ENCODE results near the gene GABRQ. TPM values are rescaled to one million over a fixed set of nuclear protein-coding genes. Genes with fewer than 3 reads are reported as not detected.

Gene GABRQ
- total RNA-seq, 1 experiment from 2014 or later: not detected

DNA sequence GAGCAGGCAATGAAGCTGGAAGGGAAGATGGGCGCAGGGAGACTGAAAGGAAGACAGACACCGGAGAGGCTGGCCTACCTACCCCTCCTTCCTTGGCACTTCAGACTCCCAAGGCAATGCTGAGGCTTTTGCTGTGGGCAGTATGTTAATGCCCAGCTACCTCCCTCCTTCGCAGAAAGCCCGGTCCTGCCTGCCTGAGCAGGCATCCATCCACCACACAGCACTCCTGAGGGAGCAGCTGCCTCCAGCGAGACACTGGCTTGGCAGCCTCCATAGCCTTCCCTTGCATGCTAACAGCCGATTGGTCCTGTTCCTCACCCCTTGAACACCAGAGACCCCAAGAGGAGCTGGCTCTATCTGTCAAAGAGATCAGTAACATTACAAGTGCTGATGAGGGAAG, 14.4 kb downstream of the GABRQ start:
- Mint-ChIP-seq H3K27ac (ENCODE audit: unreplicated experiment) (no peak overlapping the region), H3K4me1 (ENCODE audit: low read depth, unreplicated experiment) (no peaks in the 10 kb centered on the region), H3K36me3 (ENCODE audit: insufficient read depth, unreplicated experiment) (peaks cover 3% of the 10 kb centered on the region), H3K9me3 (ENCODE audit: low read depth, unreplicated experiment) (no peaks in the 10 kb centered on the region), H3K4me3 (ENCODE audit: low read depth, unreplicated experiment) (no peak overlapping the region), H3K27me3 (ENCODE audit: unreplicated experiment) (peaks cover 97% of the 10 kb centered on the region)
- CTCF ChIA-PET: no interaction called here
- BruUV-seq (replicated peaks): no TSS peak
- intact Hi-C loops (cut with micrococcal nuclease; ENCODE audit: unreplicated experiment): no loop called here
- no peak for DNase-seq
- TF ChIP-seq, protein P1, sequence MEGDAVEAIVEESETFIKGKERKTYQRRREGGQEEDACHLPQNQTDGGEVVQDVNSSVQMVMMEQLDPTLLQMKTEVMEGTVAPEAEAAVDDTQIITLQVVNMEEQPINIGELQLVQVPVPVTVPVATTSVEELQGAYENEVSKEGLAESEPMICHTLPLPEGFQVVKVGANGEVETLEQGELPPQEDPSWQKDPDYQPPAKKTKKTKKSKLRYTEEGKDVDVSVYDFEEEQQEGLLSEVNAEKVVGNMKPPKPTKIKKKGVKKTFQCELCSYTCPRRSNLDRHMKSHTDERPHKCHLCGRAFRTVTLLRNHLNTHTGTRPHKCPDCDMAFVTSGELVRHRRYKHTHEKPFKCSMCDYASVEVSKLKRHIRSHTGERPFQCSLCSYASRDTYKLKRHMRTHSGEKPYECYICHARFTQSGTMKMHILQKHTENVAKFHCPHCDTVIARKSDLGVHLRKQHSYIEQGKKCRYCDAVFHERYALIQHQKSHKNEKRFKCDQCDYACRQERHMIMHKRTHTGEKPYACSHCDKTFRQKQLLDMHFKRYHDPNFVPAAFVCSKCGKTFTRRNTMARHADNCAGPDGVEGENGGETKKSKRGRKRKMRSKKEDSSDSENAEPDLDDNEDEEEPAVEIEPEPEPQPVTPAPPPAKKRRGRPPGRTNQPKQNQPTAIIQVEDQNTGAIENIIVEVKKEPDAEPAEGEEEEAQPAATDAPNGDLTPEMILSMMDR (IDR thresholded peaks at IDR 0.05; ENCODE audit: unreplicated experiment): no peak

DNA sequence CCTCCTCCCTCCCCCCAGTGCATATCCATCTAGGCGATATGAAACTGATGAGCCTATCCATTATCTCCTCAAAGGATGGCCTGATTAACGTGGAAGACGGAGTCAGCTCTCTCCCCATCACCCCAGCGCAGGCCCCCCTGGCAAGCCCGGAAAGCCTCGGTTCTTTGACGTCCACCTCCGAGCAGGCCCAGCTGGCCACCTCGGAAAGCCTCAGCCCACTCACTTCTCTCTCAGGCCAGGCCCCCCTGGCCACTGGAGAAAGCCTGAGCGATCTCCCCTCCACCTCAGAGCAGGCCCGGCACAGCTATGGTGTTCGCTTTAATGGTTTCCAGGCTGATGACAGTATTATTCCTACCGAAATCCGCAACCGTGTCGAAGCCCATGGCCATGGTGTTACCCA, 14.8 kb downstream of the GABRQ start:
- Mint-ChIP-seq H3K4me3 (ENCODE audit: low read depth, unreplicated experiment) (no peak overlapping the region), H3K27me3 (ENCODE audit: unreplicated experiment) (peaks cover 97% of the 10 kb centered on the region), H3K36me3 (ENCODE audit: insufficient read depth, unreplicated experiment) (peaks cover 3% of the 10 kb centered on the region), H3K9me3 (ENCODE audit: low read depth, unreplicated experiment) (no peaks in the 10 kb centered on the region), H3K27ac (ENCODE audit: unreplicated experiment) (no peak overlapping the region), H3K4me1 (ENCODE audit: low read depth, unreplicated experiment) (no peaks in the 10 kb centered on the region)
- no TSS peak for BruUV-seq (replicated peaks)
- intact Hi-C loops (cut with micrococcal nuclease; ENCODE audit: unreplicated experiment): no loop called here
- TF ChIP-seq, protein P1 (IDR thresholded peaks at IDR 0.05; ENCODE audit: unreplicated experiment): no peak
- no peak for DNase-seq
- CTCF ChIA-PET: no interaction called here

DNA sequence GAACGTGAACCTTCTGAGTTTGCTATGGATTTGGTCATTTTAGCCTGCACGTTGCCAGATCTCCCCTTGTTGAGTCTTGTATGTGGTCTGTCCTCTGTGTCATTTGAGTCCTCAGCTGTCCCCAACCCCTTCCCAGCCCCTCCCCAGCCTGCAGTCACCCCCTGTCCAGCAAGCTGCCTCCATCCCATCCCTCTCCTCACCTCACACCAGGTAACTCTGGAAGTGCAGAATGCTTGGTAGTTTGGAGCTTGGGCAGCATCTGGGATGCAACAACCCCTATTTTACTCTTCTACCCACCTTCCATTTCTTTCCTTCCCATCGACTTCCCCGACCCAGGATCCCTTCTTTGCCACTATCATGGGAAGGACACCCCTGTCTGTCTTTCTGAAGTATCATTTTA, 18.4 kb downstream of the GABRQ start:
- CTCF ChIA-PET: no interaction called here
- DNase-seq: no peak
- Mint-ChIP-seq H3K36me3 (ENCODE audit: insufficient read depth, unreplicated experiment) (peaks cover 3% of the 10 kb centered on the region), H3K4me1 (ENCODE audit: low read depth, unreplicated experiment) (no peaks in the 10 kb centered on the region), H3K27me3 (ENCODE audit: unreplicated experiment) (peaks cover 88% of the 10 kb centered on the region), H3K27ac (ENCODE audit: unreplicated experiment) (no peak overlapping the region), H3K4me3 (ENCODE audit: low read depth, unreplicated experiment) (no peak overlapping the region), H3K9me3 (ENCODE audit: low read depth, unreplicated experiment) (no peaks in the 10 kb centered on the region)
- intact Hi-C loops (cut with micrococcal nuclease; ENCODE audit: unreplicated experiment): no loop called here
- TF ChIP-seq, protein P1 (IDR thresholded peaks at IDR 0.05; ENCODE audit: unreplicated experiment): no peak
- BruUV-seq (replicated peaks): no TSS peak

DNA sequence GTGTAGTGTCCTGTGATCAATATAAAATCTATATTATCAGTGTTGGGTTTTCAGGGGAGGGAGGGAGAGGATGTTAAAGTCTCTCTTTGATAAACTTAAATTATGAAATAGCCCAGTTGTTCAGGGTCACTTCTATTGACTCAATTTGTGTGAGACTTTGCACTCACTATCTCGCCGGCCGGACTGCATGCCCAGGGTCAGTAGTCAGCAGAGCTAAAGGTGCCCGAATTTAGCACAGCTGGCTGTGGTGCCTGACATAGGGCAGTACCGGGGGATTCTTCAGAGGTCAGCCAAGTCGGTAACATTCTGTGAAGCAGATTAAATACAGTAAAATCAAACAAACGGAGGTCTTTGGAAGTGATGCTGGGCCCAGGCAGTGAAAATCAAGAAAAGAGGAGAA, 19.2 kb downstream of the GABRQ start:
- peaks cover 2% of the 10 kb centered on the region for H3K36me3 Mint-ChIP-seq (ENCODE audit: insufficient read depth, unreplicated experiment)
- BruUV-seq (replicated peaks): no TSS peak
- no peak for DNase-seq
- H3K4me3 Mint-ChIP-seq (ENCODE audit: low read depth, unreplicated experiment): no peak overlapping the region
- H3K4me1 Mint-ChIP-seq (ENCODE audit: low read depth, unreplicated experiment): no peaks in the 10 kb centered on the region
- intact Hi-C loops (cut with micrococcal nuclease; ENCODE audit: unreplicated experiment): no loop called here
- CTCF ChIA-PET: no interaction called here
- H3K9me3 Mint-ChIP-seq (ENCODE audit: low read depth, unreplicated experiment): no peaks in the 10 kb centered on the region
- no peak overlapping the region for H3K27ac Mint-ChIP-seq (ENCODE audit: unreplicated experiment)
- TF ChIP-seq, protein P1 (IDR thresholded peaks at IDR 0.05; ENCODE audit: unreplicated experiment): no peak
- H3K27me3 Mint-ChIP-seq (ENCODE audit: unreplicated experiment): peaks cover 80% of the 10 kb centered on the region

DNA sequence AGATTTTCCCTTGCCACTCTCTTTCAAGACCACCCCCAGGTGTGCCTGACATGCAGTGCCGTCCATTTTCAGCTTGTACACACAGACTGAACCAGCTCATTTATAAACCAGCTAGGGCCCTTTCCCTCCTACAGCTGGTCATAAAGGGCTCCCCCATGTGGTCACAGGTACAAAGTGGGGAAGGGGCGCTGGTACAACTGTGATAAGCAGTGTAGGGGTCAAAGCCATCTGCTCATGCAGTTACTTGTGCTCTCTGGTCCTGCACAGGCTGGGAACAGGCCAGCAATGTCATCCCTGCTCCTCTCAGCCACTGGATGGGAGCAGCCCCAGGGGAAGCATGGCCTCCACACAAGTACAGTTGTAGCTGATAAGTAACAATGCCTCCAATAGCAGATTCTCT, 20.6 kb downstream of the GABRQ start:
- no peak overlapping the region for H3K27ac Mint-ChIP-seq (ENCODE audit: unreplicated experiment)
- TF ChIP-seq, protein P1 (IDR thresholded peaks at IDR 0.05; ENCODE audit: unreplicated experiment): no peak
- H3K4me1 Mint-ChIP-seq (ENCODE audit: low read depth, unreplicated experiment): no peaks in the 10 kb centered on the region
- no TSS peak for BruUV-seq (replicated peaks)
- H3K4me3 Mint-ChIP-seq (ENCODE audit: low read depth, unreplicated experiment): no peak overlapping the region
- DNase-seq: no peak
- H3K9me3 Mint-ChIP-seq (ENCODE audit: low read depth, unreplicated experiment): no peaks in the 10 kb centered on the region
- intact Hi-C loops (cut with micrococcal nuclease; ENCODE audit: unreplicated experiment): no loop called here
- H3K36me3 Mint-ChIP-seq (ENCODE audit: insufficient read depth, unreplicated experiment): no peaks in the 10 kb centered on the region
- H3K27me3 Mint-ChIP-seq (ENCODE audit: unreplicated experiment): peaks cover 66% of the 10 kb centered on the region
- CTCF ChIA-PET: no interaction called here
